Right lobe of liver (tissue), 6 donors: ENCODE measurements around the gene CFAP61. TPM values are rescaled to one million over a fixed set of nuclear protein-coding genes. Genes with fewer than 3 reads are reported as not detected.

Source experiments
- ATAC-seq, 4 donors: fragments of 200-7000 bp; cut with Tn5 transposase; one replicate each; pipeline ENCODE4 v1.9.1; 2020; ENCODE audit warnings: mild to moderate bottlenecking in 4 of 4, moderate library complexity in 4 of 4
- DNase-seq, 3 donors: peaks; one replicate each; pipeline ENCODE4 v3.0.0-alpha.2; 2020
- H3K27ac ChIP-seq, 3 donors: fragments of 200-600 bp; one replicate each; pipeline ENCODE4 v1.8.0; 2022
- H3K27me3 ChIP-seq, 2 donors: fragments of 200-600 bp; one replicate each; pipeline ENCODE4 v1.8.0; 2022
- H3K36me3 ChIP-seq, 4 donors: fragments of 200-600 bp; sonication (generic) in 1 of 4; one replicate each; pipeline versions ENCODE4 v1.5.1 to v1.8.0; 2017 to 2022; ENCODE audit warnings: control low read depth in 1 of 4
- H3K4me1 ChIP-seq, 4 donors: fragments of 200-600 bp; sonication (generic) in 1 of 4; one replicate each; pipeline versions ENCODE4 v1.5.1 to v1.8.0; 2017 to 2022; ENCODE audit warnings: control low read depth in 1 of 4
- H3K4me3 ChIP-seq, 3 donors: fragments of 200-600 bp; one replicate each; pipeline ENCODE4 v1.8.0; 2022
- H3K9me3 ChIP-seq, 4 donors: fragments of 200-600 bp; sonication (generic) in 1 of 4; one replicate each; pipeline versions ENCODE4 v1.5.1 to v1.8.0; 2017 to 2022; ENCODE audit warnings: control low read depth in 1 of 4
- POLR2A ChIP-seq: fragments of 450-650 bp; IDR thresholded peaks from one replicate; pipeline ENCODE4 v1.6.1; 2017; ENCODE audit warnings: antibody characterized with exemption, mild to moderate bottlenecking
- WGBS: methylation state at CpG from one replicate; pipeline ENCODE4 v1.1.6; 2018; ENCODE audit warnings: low coverage, low lambda C conversion rate; ENCODE audit not compliant: insufficient coverage; ENCODE audit errors: missing lambda C conversion rate; 5-methylcytosine and 5-hydroxymethylcytosine counted together
- intact Hi-C, 2 donors: fragments of 100-400 bp; cut with DNase I; formaldehyde crosslinking; loops; one replicate each; pipeline versions ENCODE4 v1.11.2 to v1.14.1; 2022
- total RNA-seq, 6 experiments: library from RNA; depleted of rRNA in 2 of 6; stranded (reverse); fragments of >200 nt in 2 of 6; fragmentation: NEBNext Ultra II Directional in 3 of 6; extraction: Animal tissue kit (Norgen Biotek cat#: 25700) in 3 of 6; gene quantifications; one replicate each; pipeline versions ENCODE4 v1.1.0 to v1.2.4, GENCODE V29; 2016 to 2023
- TF ChIP-seq, protein P1 (sequence below), 4 donors: fragments of 200-600 bp in 3 of 4; fragments of 450-650 bp in 1 of 4; IDR thresholded peaks; one replicate each; pipeline versions ENCODE4 v1.5.1 to v1.8.0; 2016 to 2022; ENCODE audit warnings: antibody characterized with exemption in 4 of 4, mild to moderate bottlenecking in 2 of 4
- donor health status: DM: no; HTN: yes; CAD: no.
- donor health status: DM: no; HTN: no; CAD: no.
- donor health status: DM: no; HTN: no; CAD: no.
- donor health status: DM: no; HTN: yes; CAD: no.
- donor health status: DM: no; HTN: yes; CAD: no.

CFAP61 gene
- total RNA-seq, 6 experiments from 2014 or later = not detected

DNA sequence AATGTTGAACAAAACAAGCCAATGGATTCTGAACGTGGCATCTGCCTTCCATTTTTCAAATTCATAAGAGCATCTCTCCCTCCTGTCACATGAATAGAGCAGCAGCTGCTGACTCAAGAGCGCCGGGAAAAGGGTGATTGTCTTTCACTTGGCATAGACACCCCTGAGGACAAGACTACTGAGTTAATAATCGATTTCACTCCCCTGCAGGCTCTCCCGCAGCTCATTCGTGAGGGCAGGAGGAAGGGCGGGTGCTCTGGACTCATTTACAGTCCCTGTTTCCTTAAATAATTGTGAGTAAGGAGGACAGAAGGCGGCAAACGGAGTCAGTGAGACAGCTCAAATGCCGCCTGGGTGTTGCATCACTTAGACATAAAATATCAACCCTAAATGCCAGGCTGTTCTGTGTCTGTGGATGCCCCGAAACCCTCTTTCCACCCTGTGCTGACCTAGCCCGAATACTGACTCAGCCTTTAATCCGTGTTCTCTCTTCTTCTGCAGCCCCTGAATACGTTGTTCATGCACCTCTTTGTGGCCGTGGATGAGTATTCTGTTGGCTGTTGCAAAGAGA lies 21.6 kb downstream of the CFAP61 start:
- Histone ChIP-seq H3K27ac (no peak overlapping the region), H3K9me3 (no peaks in the 10 kb centered on the region), H3K4me1 (no peaks in the 10 kb centered on the region), H3K27me3 (no peaks in the 10 kb centered on the region), H3K4me3 (no peak overlapping the region), H3K36me3 (no peaks in the 10 kb centered on the region)
- WGBS = 45% methylated on average over 15 of the region's 15 CpGs
- DNase-seq (no peak), ATAC-seq (no peak)
- intact Hi-C loops = no loop called here
- no peak for TF ChIP-seq POLR2A
- TF ChIP-seq, protein P1, sequence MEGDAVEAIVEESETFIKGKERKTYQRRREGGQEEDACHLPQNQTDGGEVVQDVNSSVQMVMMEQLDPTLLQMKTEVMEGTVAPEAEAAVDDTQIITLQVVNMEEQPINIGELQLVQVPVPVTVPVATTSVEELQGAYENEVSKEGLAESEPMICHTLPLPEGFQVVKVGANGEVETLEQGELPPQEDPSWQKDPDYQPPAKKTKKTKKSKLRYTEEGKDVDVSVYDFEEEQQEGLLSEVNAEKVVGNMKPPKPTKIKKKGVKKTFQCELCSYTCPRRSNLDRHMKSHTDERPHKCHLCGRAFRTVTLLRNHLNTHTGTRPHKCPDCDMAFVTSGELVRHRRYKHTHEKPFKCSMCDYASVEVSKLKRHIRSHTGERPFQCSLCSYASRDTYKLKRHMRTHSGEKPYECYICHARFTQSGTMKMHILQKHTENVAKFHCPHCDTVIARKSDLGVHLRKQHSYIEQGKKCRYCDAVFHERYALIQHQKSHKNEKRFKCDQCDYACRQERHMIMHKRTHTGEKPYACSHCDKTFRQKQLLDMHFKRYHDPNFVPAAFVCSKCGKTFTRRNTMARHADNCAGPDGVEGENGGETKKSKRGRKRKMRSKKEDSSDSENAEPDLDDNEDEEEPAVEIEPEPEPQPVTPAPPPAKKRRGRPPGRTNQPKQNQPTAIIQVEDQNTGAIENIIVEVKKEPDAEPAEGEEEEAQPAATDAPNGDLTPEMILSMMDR (IDR thresholded peaks at IDR 0.05) = no peak

DNA sequence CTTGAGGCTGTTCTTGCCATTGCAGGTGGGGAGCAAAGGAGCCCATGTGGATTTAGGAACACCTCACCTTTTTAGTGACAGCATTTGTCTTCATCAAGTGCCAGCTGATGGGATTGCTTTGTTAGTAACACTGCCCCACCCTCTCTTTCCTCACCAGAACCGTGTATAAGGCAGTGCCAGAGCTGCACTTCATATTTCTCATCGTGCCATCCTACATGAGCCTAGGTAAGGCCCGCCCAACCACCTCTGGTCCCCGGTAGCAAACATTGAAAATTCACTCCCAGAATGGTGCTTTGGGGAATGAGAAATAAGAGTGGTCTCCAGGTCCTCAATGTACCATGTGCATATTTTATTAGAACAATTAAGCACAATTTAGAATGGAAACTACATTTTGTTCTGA lies 22.7 kb downstream of the CFAP61 start:
- DNase-seq (no peak), ATAC-seq (no peak)
- Histone ChIP-seq H3K9me3 (no peaks in the 10 kb centered on the region), H3K4me3 (no peak overlapping the region), H3K27me3 (no peaks in the 10 kb centered on the region), H3K36me3 (no peaks in the 10 kb centered on the region), H3K27ac (no peak overlapping the region), H3K4me1 (no peaks in the 10 kb centered on the region)
- intact Hi-C loops = no loop called here
- WGBS = 64% methylated on average over 4 of the region's 4 CpGs
- TF ChIP-seq, protein P1 (IDR thresholded peaks at IDR 0.05) = no peak
- no peak for TF ChIP-seq POLR2A

DNA sequence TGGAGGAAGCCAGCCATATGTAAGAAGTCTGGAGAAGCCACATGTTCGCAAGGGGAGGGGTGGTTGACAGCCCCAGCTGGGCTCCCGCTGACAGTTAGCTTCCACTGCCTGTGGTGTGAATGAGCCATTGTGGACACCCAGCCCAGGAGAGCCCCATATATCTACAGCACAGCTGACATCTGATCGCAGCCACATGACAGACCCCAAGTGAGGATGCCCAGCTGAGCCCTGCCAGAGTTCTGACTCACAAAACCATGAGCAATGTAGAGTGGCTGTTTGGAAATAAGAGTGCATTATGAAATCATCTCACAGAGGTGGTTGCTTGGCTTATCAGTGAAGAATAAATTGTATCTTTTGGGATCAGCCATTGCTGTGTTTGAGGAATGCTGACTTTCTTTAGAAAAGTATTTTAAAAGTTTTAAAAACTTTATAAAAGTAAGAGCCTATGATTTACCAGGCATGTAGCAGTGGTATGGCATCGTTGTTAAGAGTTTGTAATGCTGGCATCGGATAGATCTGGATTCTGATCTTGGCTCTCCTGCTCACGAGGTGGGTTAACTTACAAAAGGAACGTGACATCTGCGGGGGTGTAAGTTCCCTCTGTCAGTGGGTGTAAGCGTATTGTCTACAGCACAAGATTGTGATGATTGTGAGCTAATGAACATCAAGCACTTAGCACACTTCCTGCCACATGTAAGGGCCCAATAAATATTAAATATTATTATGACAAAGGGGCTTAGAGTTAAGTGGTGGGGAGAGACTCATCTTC lies 24.1 kb downstream of the CFAP61 start:
- Histone ChIP-seq H3K9me3 (no peaks in the 10 kb centered on the region), H3K27ac (no peak overlapping the region), H3K36me3 (no peaks in the 10 kb centered on the region), H3K4me1 (no peaks in the 10 kb centered on the region), H3K27me3 (no peaks in the 10 kb centered on the region), H3K4me3 (no peak overlapping the region)
- intact Hi-C loops = no loop called here
- DNase-seq (no peak), ATAC-seq (no peak)
- WGBS = 50% methylated on average over 6 of the region's 9 CpGs
- no peak for TF ChIP-seq POLR2A
- TF ChIP-seq, protein P1 (IDR thresholded peaks at IDR 0.05) = no peak

DNA sequence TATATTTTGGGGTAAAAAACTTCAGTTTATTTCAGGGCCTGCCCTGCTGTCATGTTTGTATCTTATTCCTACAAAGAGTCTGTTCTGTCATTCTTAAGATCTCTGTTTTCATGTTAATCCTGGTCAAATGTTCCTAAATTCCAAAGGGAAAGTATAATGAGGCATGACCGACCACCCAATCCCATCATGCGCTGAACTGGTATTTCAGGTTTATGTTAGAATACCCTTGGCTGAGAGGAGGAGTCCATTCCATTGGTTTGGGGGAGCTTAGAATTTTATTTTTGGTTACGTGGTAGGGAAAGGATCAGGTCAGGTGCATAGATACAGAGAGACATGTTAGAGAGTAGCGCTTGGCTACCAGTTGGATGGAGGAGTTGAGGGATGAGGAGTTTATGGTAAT lies 25.7 kb downstream of the CFAP61 start:
- intact Hi-C loops = no loop called here
- no peak for ATAC-seq
- DNase-seq = no peak
- no peaks in the 10 kb centered on the region for H3K9me3 ChIP-seq
- no peak for TF ChIP-seq POLR2A
- H3K36me3 ChIP-seq = no peaks in the 10 kb centered on the region
- no peaks in the 10 kb centered on the region for H3K27me3 ChIP-seq
- no peak overlapping the region for H3K4me3 ChIP-seq
- 91% methylated on average over 4 of the region's 4 CpGs for WGBS
- H3K27ac ChIP-seq = no peak overlapping the region
- H3K4me1 ChIP-seq = no peaks in the 10 kb centered on the region

DNA sequence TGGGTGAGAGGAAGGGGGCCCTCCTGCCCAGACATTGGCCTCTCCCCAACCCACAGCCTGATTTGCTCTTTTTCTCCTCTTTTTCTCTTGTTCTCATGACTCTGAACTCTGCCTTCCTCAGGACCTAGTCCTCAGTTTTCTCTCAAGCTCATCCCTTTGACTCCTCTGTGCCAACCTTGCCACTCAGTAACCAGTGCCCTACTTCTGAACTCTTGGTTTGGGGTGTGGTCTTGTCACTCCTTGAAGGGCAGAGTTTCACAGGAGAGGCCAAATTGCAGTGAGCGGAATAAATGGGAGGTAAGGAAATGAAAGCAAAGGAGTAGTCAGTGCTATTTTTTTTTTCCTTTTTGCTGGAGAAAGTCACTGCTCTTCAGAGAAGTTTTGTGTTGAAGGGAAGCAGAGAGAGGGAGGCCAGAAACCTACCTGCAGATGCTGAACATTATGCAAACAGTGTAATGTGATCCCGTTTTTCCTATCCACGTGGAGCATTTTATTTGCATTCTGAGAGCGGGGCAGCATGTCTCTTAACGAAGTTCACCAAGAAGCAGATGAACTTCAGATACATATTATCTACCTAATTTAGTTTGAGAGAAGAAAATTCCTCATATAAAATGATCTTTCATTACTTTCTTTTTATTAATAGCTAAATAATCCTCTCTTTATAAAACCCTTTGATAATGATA lies 26.9 kb downstream of the CFAP61 start:
- 42% methylated on average over 5 of the region's 5 CpGs for WGBS
- no peaks in the 10 kb centered on the region for H3K4me1 ChIP-seq
- intact Hi-C loops = no loop called here
- H3K27me3 ChIP-seq = no peaks in the 10 kb centered on the region
- TF ChIP-seq POLR2A = no peak
- TF ChIP-seq, protein P1 (IDR thresholded peaks at IDR 0.05) = no peak
- H3K9me3 ChIP-seq = no peaks in the 10 kb centered on the region
- no peak overlapping the region for H3K27ac ChIP-seq
- no peak for DNase-seq
- H3K36me3 ChIP-seq = no peaks in the 10 kb centered on the region
- no peak overlapping the region for H3K4me3 ChIP-seq
- no peak for ATAC-seq
